GM21526 (cell line): ENCODE results near the gene MYBPH.

Experiments
- ATAC-seq: cut with Tn5 transposase; IDR thresholded peaks from one replicate; pipeline ENCODE4 v1.9.1; 2021; ENCODE audit warnings: moderate library complexity; ENCODE audit not compliant: unreplicated experiment, low FRiP score

Gene MYBPH

DNA sequence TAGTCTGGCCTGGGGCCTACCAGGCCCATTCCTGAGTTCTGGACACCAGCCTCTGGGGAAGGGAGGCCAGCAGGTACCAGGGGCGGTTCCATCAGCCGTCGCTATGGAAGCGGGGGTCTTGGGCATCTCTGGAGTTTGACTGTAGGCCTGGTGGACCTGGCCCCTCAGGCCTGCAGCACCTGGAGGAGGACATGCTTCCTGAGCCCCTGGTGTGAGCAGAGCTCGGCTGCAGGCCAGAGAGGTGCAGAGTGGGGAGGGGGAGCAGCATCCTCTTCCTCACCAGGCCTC, 7.8 kb downstream of the MYBPH start:
- no peak for ATAC-seq

DNA sequence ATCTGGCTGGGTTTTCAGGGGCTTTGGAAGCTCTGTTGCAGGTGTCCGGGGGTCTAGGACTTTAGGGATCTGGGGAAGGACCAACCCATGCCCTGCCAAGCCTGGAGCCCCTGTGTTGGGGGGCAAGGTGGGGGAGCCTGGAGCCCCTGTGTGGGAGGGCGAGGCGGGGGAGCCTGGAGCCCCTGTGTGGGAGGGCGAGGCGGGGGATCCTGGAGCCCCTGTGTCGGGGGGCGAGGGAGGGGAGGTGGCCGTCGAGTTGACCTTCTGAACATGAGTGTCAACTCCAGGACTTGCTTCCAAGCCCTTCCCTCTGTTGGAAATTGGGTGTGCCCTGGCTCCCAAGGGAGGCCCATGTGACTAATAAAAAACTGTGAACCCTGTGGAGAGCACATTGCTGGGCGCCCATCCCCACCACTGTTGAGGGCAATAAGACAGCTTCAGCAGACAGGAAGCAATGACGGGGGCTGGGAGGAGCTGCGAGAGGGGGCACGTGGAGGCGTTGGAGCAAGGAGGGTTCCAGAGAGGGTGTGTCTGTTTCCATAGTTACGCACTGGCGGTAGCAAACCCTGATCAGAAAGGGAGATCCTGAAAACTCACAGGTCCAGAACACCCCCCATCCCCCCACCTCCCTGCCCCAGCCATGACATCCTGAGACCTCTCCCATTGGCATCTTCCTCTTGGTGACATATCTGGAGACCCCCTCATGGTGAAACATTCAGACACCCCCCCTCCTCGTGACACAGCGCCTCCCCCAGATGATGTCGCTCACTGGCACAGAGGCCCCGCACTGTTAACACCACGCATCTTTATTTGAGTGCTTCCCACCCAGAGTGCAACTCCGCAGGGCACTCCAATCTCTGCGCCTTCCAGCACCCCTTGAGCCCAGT, 8.4 kb downstream of the MYBPH start:
- ATAC-seq: no peak

DNA sequence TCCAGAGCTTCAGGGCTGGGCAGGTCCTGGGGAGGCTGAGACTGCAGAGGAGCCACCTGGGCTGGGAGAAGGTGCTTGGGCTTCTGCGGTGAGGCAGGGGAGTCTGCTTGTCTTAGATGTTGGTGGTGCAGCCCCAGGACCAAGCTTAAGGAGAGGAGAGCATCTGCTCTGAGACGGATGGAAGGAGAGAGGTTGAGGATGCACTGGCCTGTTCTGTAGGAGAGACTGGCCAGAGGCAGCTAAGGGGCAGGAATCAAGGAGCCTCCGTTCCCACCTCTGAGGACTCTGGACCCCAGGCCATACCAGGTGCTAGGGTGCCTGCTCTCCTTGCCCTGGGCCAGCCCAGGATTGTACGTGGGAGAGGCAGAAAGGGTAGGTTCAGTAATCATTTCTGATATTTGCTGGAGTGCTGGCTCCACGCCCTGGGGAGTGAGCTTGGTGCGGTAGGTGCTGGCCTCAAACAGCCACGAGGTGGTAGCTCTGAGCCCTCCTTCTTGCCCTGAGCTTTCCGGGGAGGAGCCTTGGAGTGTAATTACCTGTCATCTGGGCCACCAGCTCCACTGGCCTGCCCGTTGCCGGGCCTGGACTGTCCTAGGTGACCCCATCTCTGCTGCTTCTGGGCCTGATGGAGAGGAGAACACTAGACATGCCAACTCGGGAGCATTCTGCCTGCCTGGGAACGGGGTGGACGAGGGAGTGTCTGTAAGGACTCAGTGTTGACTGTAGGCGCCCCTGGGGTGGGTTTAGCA, 9.3 kb downstream of the MYBPH start:
- no peak for ATAC-seq

DNA sequence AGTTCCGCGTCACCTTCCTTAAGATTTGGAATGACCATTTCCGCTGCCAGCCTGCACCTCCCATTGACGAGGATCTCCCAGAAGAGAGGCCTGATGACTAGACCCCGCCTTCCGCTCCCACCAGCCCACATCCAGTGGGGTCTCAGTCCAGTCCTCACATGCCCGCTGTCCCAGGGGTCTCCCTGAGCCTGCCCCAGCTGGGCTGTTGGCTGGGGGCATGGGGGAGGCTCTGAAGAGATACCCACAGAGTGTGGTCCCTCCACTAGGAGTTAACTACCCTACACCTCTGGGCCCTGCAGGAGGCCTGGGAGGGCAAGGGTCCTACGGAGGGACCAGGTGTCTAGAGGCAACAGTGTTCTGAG, 9.8 kb downstream of the MYBPH start:
- no peak for ATAC-seq

DNA sequence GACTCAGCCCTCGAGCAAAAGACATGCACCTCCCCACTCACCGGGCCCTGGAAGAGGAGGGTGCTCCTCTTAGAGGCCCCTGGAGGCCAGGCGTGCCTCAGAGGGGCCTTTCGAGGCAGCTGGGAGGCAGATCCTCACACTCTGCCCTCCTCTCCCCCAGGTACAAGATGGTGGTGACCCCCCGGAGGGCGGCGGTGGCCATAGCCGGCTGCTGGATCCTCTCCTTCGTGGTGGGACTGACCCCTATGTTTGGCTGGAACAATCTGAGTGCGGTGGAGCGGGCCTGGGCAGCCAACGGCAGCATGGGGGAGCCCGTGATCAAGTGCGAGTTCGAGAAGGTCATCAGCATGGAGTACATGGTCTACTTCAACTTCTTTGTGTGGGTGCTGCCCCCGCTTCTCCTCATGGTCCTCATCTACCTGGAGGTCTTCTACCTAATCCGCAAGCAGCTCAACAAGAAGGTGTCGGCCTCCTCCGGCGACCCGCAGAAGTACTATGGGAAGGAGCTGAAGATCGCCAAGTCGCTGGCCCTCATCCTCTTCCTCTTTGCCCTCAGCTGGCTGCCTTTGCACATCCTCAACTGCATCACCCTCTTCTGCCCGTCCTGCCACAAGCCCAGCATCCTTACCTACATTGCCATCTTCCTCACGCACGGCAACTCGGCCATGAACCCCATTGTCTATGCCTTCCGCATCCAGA, 10.4 kb downstream of the MYBPH start:
- no peak for ATAC-seq

DNA sequence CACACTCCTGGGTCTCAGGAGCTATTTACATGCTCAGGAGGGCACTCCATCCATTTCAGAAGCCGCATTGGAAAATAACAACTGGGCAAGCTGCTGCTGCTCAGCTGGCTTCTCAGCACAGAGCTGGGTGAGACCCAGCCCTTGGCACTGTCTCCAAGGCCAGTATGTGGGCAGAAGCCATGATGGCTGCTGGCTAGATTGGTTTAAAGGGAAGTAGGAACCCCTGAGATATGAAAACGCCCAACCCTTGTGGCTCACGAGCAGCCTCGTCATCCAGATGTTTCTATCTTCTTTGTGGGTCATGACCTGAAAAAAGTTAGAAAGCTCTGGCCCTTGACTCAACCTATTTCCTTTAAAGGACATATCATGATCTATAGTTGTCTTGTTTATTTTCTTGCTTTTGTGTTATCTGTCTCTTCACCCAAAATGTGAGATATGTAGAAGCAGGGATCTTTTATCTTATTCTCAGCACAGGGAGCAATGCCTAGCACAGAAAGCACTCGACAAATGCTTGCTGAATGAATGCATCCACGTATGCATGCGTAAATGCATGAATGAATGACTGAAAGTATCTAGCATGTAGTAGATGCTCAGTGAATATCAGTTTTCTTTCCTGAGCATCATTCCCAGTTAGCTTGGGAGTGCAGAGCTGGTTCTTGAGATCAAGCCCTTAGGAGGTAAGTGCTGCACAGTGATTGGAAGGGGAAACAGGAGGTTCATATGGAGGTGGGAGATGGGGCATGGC, 11.6 kb downstream of the MYBPH start:
- ATAC-seq: no peak

DNA sequence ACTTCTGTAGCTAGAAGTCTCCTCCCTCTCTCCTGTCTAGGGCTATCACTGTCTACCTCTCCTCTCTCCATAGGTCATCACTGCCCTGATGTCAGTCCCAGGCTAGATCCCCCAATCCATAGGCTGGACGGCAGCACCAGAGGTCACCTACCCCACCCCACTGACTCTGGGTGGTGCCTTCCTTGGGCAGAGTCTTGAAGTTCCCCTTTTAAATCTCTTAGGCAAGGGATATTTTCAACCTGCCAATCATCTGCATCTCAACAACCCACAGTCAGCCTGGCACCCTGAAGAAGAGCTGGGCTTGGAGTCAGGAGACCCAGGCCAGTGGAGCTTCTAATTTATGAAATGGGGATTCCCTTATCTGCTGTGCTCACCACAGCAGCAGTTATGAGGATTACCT, 13.2 kb downstream of the MYBPH start:
- ATAC-seq: no peak

DNA sequence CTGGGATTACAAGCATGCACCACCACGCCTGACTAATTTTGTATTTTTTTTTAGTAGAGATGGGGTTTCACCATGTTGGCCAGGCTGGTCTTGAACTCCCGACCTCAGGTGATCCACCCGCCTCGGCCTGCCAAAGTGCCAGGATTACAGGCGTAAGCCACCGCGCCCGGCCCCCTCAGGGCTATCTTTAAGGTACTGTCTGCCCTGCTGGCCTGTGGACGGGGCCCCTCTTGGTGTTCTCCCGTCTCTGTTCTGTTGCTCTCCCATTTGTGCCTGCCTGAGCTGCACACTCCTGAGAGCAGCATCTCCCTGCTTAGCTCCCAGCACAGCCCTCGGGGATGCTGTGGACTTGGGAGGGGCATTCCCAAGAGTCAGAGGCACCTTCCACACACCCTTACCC, 13.9 kb downstream of the MYBPH start:
- ATAC-seq: no peak

DNA sequence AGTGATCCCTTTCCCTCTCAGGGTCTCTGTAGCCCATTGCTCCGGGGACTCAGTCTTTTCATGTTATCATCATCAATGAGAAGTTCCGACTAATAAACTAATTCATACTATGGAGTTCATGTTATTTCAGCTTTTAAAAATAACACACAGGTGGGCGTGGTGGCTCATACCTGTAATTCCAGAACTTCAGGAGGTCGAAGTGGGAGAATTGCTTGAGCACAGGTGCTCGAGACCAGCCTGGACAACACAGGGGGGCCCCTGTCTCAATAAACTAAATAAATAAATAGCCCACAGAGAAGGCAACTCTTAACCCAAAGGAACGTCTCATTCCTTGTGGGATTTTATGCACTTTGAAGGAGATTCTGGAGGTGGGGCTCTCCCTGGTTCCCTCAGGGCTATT, 14.5 kb downstream of the MYBPH start:
- no peak for ATAC-seq

DNA sequence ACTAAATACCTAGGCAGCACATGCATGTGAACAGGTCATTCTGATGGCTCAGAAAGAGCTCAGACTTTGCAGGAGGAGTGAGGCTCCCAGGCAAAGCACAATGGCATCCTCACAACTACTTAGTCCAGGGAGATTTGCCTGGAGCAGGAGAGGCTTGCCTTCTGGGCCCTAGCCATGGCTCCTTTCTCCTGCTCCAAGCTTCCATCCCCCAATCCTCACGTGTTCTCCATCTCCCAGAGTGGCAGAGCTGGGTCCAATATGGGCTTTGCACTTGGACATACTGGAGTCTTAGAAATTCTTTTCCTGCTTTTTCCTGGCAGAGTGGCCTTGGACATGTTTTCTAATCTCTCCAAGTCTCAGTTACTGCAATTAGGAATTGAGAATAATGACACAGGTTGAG, 15.8 kb downstream of the MYBPH start:
- no peak for ATAC-seq

DNA sequence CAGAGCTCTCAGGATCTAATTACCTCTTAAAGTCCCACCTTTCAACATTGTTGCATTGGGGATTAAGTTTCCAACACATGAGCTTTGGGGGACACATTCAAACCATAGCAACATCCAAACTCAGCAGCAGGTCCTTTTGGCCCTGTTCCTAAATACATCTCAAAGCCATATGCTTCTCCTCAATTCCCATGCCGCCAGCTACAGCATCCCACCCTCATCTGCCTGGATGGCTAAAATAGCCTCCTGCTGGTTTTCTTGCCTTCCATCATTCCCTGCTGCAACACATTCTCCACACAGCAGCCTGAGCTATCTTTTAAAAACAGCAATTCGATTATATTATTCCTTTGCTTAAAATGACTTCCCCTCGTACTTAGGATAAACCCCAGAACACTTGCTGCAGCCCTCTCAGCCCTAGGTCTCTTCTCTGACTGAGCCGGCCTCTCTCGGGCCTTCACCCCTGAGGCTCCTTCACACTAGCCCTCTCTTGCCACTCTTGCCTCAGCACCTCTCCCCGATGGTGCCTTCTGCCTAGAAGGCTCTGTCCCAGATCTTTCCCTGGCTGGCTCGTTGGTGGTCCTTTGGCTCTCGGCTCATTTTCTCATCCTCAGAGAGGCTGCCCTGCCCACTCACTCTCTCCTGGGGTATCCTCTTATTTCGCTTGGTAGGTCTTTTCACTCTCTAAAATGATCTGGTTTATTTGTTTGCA, 16.5 kb downstream of the MYBPH start:
- ATAC-seq: no peak

DNA sequence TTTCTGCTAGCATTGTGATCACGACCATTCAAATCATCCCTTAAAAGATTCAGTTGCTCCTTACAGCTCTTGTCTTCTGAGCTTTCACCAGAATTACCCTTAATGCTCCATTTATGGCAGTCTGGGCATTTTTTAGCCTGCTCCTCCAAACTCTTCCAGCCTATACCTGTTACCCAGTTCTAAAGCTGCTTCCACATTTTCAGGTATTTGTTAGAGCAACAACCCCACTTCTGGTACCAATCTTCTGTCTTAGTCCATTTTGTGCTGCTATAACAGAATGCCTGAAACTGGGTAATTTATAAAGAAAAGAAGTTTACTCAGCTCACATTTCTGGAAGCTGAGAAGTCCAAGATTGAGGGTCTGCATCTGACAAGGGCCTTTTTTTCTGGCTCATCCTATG, 17.2 kb downstream of the MYBPH start:
- ATAC-seq: no peak

DNA sequence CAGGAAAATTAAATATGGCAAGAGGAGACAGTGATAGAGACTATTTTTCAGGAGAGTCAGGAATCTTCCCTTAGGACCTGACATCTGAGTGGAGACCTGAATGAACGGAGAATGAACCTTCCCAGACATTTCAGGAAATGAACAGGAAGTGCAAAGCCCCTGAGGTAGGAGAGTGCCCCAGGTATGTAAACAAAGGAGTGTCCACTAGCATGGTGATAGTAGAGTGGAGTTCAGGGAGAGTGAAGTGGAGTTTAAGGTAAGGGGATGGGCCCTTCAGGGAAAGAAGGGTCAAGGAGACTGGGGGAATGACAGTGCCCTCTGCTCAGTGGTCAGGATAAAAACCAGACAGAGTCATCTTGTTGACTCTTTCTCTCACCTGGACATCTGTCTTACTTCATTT, 19.3 kb downstream of the MYBPH start:
- no peak for ATAC-seq

DNA sequence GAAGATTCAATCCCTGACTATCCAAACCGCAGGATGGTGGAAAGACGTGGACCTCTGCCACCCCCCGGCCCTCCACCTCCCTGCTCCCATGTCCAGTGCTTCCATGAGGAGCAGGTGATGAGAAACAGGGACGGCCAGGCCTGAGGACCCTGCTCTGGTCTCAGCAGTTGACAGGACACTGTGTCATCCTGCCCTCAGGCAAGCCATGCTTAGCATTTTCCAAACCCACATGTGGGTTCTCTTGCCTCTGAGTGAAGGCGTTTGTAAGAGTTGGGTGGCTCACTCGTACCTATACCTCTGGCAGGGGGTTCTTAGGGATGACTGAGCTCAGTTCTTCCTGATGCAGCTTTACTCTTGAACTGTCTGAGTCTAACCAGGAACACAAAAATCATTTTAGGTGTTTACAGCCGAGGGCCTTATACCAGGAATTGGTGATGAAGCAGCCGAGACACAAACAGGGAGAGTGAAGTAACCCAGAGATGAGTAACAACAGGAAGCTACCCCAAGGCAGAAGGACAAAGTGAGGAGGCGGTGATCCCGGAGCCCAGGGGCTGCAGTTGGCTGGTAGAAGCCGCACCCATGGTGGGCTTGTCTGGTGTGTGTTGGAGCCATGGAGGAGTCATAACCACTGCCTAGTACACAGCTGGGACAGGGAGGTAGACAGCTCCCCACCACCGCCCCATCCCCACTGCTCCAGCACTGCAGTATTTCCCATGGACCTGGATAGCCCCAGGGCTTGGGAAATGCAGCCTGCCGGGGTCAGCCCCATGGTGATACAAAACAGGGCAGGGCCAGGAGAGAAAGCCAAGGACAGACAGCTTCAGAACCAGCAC, 21.4 kb downstream of the MYBPH start:
- no peak for ATAC-seq

DNA sequence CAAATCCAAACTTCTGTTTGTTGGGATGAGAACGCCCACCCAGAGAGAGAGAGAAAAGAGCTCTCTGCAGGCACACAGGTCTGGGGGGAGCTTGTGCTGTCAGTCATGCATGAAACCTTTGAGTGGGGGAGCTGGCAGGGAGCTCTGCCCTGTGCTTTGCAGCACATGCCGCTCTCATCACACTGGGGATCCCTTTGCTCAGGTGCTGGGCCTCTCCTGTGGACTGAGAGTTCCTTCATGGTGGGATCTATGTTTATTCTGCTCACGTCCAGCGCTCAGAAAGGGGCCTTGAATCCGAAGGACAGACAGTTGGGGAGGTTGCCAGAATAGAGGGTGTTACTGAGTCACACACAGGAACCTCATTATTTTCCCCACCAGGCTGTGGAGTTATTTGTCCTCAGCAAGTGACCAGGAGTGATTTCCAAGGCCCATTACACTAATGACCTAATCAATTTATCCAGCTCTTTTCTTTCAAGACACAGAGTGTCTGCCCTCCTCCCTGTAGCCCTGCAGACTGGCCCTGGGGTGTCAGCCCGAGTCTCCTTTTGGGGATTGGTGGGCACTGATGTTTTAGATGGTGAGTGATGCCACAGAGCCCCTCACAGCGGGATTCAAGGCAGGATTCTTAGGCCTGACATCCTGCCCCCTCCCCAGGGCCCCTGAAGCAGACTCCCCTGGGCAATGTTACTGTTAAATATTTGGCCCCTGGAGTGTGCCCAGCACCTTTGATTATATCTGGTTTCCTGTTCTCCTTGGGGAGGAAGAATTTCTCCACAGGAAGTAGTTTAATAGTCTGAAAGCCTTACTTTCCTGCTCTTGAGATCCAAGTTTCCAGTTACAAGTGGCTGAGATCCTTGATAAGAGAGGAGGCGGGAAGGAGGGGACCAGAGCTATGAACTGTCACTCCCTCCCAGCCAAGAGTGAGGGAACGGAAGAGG, 22.3 kb downstream of the MYBPH start:
- no peak for ATAC-seq

DNA sequence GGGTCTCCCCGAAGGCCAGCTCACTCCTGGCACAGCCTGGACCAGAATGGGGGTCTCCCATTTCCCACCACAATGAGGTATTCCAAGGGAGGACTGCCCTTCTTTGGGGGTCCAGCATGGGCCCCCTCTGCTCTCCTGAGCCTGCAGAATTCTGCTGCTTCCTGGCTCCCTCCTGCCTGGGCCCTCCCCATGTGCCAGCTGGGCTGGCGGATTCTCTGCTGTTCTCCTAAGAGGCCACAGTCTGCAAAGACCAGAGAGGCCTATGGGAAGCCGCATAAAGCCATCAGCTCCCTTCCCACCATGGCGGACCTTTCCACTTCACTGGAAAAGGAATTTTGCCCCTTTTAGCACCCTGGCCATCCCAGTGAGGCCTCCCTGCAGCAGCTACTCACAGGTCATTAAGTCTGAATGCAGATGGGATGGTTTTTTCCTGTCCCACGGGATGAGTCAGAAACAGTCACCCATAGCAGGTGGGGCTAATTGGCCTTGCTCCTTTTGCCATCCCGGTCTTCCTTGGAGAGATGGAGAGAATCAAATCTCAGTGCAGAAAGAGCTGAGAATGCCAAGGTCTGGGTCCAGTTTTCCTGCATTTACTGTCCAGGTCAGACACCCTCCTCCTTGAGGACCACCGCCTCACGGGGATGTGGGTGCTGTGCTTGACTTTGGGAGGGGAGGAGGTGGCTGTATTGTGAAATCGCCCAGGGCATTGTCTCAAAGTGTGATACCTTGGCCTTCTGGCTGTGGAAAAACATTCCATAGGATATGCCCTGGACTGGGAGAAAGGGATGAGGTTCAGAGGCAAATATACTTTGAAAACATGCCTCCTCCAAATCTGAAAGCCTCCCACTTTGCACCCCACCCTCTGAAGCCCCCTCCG, 23.2 kb downstream of the MYBPH start:
- ATAC-seq: no peak

DNA sequence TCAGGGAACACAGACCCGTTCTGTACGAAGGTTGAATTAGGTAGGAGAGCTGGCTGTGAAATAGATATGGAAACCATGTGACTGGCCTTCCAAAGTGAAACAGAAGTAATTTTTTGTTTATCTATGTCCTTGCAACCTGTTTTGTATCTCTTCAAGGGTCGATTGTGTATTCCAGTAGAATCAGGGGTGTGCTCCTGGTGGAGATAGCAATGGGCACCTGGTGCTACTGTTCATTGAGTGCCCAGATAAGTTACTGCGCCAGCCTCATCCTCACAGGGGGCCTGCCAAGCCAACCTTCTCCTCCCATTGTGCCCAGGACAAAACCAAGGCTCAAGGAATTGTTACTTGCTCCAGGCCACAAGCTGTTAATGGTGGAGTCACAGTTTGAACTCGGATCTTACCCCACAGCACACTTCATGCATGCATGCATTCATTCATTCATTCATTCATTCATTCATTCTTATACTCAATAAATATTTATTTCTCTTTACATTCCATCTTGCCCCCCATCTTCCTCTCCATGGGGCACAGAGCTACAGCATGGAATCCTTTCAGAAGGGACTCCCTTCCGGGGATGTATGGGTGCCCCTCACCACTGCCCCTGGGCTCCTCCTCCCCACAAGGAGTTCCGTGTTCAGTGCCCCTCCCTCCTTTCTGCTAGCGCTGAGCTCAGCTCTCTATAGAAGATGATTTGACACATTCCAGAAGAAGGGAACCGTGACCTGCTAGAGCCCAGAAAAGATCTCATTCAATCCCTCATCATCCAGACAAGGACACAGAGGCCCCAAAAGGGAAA, 24.1 kb downstream of the MYBPH start:
- no peak for ATAC-seq
